Smooth muscle cell of the pulmonary artery (primary cell): Measurements from ENCODE around the gene SRP68. TPM values are rescaled to one million over a fixed set of nuclear protein-coding genes. Genes with fewer than 3 reads are reported as not detected.

Source experiments
- total RNA-seq: library from RNA; depleted of rRNA; stranded (reverse); fragments of >200 nt; gene quantifications from 2 replicates; pipeline ENCODE4 v1.2.3, GENCODE V29; 2014

SRP68 gene
- 54.3 and 58.6 TPM in 2 replicates for total RNA-seq

DNA sequence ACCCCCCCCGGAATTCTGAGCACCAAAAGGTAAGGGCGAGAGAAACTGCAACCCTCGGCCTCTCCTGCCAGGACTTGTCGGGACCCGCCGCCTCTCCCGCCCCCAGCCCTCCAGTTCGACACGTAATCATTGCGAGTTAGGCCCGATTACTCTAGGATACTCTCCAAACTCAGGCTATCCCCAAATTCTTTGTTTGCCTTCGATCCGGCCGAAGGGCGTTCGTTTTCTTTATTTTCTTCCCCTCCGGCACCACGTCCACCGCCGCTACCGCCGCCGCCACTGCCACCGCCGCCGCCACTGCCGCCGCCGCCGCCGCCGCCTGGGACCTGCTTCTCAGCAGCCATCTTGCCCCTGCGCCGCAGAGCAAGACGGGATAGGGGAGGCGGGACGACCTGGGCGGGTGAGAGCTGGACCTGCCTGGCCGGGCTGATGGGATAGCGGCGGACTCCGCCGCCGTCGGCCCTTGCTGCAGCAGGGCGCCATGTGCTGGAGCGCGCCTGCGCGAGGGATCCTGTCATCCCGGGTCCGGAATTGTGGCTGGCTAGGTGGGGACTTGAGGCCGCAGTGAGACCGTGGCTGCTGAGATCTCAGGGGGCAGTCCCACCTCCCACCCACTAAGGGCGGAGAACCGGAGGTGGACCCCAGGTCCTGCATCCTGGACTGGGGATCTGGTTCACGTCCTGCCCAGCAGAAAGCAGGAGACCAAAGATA, at the start of gene SRP68:
Gene SRP68, minus strand, starts transcription at position 370 of the 711 bp plus-strand sequence. Its CDS starts 26 bp downstream, at position 344.

DNA sequence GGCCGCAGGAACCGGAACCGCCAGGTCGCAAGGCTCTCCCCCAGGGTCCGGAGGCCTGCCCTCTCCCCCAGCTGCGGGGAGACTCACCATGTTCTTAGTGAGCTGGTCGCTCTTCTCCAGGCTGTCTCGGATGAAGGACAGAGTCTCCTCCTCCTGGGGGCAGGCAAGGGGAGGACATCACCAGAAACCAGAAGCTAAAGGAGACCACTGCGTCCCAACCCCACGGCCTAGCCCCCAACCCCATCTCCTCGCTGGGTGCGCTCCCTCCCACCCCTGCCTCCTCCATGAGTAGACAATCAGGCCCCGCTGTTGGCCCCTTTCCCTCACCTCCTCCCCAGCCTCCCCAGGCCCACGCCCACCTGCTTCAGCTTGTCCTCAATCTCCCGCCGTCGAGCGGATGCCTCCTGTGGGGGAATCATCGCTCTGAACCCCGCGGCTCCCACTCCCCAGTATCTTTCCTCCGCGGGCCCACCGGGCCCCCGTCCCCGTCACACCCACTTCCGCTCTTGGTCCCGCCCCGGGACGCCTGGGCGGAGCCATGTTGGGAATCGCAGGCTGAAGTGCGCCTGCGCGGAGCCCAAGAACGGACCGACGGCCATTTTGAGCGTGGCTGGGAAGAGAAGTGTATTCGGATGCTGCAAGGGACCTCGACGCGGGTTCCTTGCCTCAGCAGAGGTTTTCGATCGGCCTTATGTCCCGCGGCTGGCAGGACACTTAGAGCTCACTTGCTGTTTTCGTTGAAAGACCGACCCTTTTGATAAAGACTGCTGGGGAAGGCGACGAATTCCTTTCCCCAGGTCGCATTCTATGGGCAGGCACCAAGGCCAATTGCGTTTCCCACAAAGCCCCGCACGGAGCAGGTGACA, 31.2 kb upstream of the SRP68 start, which contains the start of gene EXOC7:
Gene EXOC7, minus strand, starts transcription at position 514 of the 866 bp plus-strand sequence. Its CDS starts 95 bp downstream, at position 419.

GRCh38 chr17:76078860-76079534, 6.7 kb upstream of the SRP68 start, which contains the start of gene ZACN:
Gene ZACN, plus strand, starts transcription at chr17:76079182. Its CDS starts 83 bp downstream, at chr17:76079265.

GRCh38 chr17:76074390-76075363, 2.4 kb upstream of the SRP68 start, which contains the start of gene GALR2:
Gene GALR2, plus strand, starts transcription at chr17:76074781. Its CDS starts 103 bp downstream, at chr17:76074884.

DNA sequence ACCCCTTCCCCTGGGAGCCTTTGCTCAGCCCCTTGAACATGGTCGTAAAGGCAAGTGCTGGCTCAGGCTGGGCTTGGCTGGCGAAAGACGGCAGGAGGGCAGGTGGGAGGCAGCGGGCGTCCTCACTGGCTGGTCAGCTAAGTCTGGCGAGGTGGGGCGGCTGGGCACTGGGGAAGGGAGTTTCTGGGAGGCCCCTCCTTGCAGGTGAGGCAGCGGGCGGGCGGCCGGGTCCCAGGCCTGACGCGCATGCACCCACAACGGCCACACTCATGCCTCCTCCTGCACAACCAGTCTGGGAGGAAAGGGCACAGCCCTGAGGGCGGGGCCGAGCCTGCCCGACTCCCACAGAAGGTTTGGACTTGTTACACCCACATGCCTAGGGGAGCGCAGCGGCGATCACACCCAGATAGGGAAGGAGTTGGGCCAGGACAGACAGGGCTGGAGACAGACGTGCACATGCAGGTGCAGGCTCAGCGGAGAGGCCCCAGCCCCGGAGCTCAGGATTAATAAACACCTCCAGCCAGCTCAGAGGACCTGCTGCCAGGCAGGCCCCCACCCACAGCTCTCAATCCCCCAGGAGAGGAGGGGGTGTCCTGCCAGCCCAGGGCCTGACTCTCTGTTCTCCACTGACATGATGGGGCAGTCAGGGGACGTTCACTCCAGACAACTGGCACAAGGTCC, 45.0 kb downstream of the SRP68 start, which contains the start of gene EVPL:
Gene EVPL, minus strand, starts transcription at position 148 of the 681 bp plus-strand sequence. Its CDS starts 108 bp downstream, at position 40.

DNA sequence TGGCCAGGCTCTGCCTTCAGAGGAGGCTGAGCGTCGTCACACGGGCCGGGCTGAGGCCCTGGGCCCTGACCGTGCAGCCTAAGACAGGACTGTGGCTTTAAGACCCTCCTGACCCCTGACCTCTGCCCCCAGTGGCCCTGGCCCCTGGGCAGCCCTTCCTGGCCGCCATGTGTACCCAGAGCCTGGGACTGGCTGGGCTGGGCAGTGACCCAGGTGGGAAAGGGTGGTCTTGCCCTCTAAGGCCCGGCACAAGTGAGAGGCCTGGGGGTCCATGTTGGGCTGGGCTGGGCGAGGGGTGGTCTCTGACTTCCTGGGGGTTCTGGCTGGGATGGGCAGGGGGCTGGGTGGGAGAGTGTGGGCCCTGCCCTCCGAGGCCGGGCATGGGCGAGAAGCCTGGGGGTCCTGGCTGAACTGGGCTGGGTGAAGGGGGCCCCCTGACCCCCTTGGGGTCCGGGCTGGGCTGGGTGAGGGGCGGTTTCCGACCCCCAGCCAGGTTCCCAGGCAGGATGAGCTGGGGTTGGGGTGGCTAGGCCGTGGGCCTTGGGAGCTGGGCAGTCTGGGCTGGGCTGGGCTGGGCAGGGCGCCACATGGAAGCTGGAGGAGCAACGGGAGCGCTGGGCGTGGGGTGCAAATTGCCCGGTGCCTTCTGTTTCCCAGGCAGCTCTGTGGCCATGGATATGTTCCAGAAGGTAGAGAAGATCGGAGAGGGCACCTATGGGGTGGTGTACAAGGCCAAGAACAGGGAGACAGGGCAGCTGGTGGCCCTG, 71.4 kb downstream of the SRP68 start, which contains the start of gene CDK3:
Gene CDK3, plus strand, starts transcription at position 101 of the 767 bp plus-strand sequence. Its CDS starts 571 bp downstream, at position 672.

Other genes with a start within 250 kb of the SRP68 start
- 1.8 and 3.0 TPM in 2 replicates for gene UNC13D, start 228.1 kb downstream of the SRP68 start, total RNA-seq
- 45.3 and 64.9 TPM in 2 replicates for gene WBP2, start 217.2 kb downstream of the SRP68 start, total RNA-seq
- 13.1 and 17.7 TPM in 2 replicates for gene TRIM47, start 193.9 kb downstream of the SRP68 start, total RNA-seq
- 16.5 and 26.6 TPM in 2 replicates for gene TRIM65, start 175.6 kb downstream of the SRP68 start, total RNA-seq
- gene MRPL38, start 167.6 kb downstream of the SRP68 start, total RNA-seq = 23.9 and 28.4 TPM in 2 replicates
- 12.8 and 15.9 TPM in 2 replicates for gene FBF1, start 131.5 kb downstream of the SRP68 start, total RNA-seq
- gene ACOX1, start 93.4 kb downstream of the SRP68 start, total RNA-seq = 55.8 and 58.2 TPM in 2 replicates
- 12.5 and 13.6 TPM in 2 replicates for gene TEN1, start 93.3 kb downstream of the SRP68 start, total RNA-seq
- 2.3 and 3.4 TPM in 2 replicates for gene CDK3, start 71.7 kb downstream of the SRP68 start, total RNA-seq
- gene EVPL, start 45.2 kb downstream of the SRP68 start, total RNA-seq = under 0.01 and 0.10 TPM in 2 replicates
- not detected in 2 replicates for gene GALR2, start 2.3 kb upstream of the SRP68 start, total RNA-seq
- gene ZACN, start 6.7 kb upstream of the SRP68 start, total RNA-seq = 0.26 TPM in 1 of 2 replicates, not detected in the other
- 92.7 and 110 TPM in 2 replicates for gene EXOC7, start 31.3 kb upstream of the SRP68 start, total RNA-seq
- not detected in 2 replicates for gene FOXJ1, start 68.7 kb upstream of the SRP68 start, total RNA-seq
- gene RNF157, start 168.0 kb upstream of the SRP68 start, total RNA-seq = 0.07 and 0.30 TPM in 2 replicates
- gene UBALD2, start 192.8 kb upstream of the SRP68 start, total RNA-seq = 4.2 and 4.4 TPM in 2 replicates
- gene QRICH2, start 235.8 kb upstream of the SRP68 start, total RNA-seq = 5.0 and 5.5 TPM in 2 replicates